HG02571 (cell line): Measurements from ENCODE around the gene WDR62.

Experiments
- ATAC-seq: cut with Tn5 transposase; IDR thresholded peaks from one replicate; pipeline ENCODE4 v1.9.1; 2021; ENCODE audit warnings: mild to moderate bottlenecking, moderate library complexity; ENCODE audit not compliant: unreplicated experiment

WDR62 gene

GRCh38 chr19:36139473-36140303 is 85.0 kb downstream of the WDR62 start, which contains the start of gene CAPNS1:
CAPNS1 (plus strand) TSS chr19:36140066; CDS start chr19:36141012, 946 bp downstream.
- ATAC-seq = peak; percentile 74

- no peak for ATAC-seq
Observed at GRCh38 chr19:36140304-36141038, 85.8 kb downstream of the WDR62 start.

- ATAC-seq = peak; percentile 48
Observed at GRCh38 chr19:36141039-36141927, 86.6 kb downstream of the WDR62 start.

- no peak for ATAC-seq
Observed at GRCh38 chr19:36142046-36142445, 87.3 kb downstream of the WDR62 start.

- ATAC-seq = no peak
Observed at GRCh38 chr19:36142496-36142895, 87.8 kb downstream of the WDR62 start.

GRCh38 chr19:36144624-36145023 is 89.9 kb downstream of the WDR62 start:
- ATAC-seq = no peak

GRCh38 chr19:36149673-36150406 is 95.1 kb downstream of the WDR62 start:
- no peak for ATAC-seq

GRCh38 chr19:36150586-36150985 is 95.9 kb downstream of the WDR62 start:
- ATAC-seq = no peak

GRCh38 chr19:36151144-36152018 is 96.7 kb downstream of the WDR62 start:
- ATAC-seq = no peak

- ATAC-seq = no peak
Observed at GRCh38 chr19:36152019-36152351, 97.3 kb downstream of the WDR62 start.

- ATAC-seq = no peak
Observed at GRCh38 chr19:36152352-36153091, 97.8 kb downstream of the WDR62 start, which contains the start of gene COX7A1. COX7A1 (minus strand) TSS chr19:36152447; CDS start chr19:36152407, 40 bp downstream.

- no peak for ATAC-seq
Observed at GRCh38 chr19:36153126-36153525, 98.4 kb downstream of the WDR62 start.
